Skeletal muscle cell (primary cell): ENCODE data around the gene MPP2.
A peak's percentile ranks its signal among the peaks of the same experiment; 100 is the strongest.

Experiments used
- DNase-seq: peaks from one replicate; pipeline ENCODE4 v3.0.0-alpha.2; 2010; ENCODE audit warnings: low read depth
- H3K4me3 ChIP-seq: 2 replicates; pipeline ENCODE4 v1.5.1; 2011; ENCODE audit warnings: low read depth, mild to moderate bottlenecking, control low read depth, low read length, moderate library complexity

Gene MPP2

DNA sequence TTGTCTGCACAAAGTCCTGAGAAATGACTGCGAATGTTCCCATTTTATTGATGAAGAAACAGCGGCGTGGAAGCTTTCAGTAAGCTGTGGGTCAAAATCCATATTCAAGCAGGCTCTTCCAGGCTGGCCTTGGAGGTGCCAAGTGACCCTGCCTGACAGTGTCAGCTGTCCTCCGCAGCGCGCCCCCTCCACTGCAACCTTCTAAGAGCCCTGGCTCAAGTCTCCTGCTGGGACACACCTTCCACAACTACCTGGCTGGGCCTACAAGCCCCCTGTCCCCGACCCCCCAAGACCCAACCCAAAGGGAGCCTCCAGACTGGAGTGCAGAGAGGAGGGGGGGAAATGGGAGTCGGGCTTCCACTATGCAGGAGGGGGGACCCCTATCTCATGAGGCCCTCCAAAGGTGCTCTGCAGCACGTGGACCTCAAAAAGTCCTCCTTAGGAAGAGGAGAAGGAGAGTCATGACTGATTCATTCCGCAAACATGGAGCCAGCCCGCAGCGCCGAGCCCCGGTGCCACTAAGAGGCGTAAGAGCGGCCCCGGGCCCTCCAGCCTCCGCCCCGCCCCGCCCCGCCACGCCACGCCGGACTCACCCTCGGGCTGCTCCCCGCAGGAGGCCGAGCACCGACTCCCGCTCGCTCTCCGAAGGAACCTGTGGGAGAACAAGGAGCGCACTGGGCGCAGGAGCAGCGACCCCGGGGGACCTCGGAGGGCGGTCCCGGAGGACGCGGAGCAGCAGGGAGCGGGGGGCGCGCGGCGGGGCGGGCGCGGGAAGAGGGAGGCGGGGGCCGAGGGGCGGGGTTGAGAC is 75.0 kb downstream of the MPP2 start:
- peak overlapping the region; percentile 63 for H3K4me3 ChIP-seq
- DNase-seq, result peak; percentile 12

DNA sequence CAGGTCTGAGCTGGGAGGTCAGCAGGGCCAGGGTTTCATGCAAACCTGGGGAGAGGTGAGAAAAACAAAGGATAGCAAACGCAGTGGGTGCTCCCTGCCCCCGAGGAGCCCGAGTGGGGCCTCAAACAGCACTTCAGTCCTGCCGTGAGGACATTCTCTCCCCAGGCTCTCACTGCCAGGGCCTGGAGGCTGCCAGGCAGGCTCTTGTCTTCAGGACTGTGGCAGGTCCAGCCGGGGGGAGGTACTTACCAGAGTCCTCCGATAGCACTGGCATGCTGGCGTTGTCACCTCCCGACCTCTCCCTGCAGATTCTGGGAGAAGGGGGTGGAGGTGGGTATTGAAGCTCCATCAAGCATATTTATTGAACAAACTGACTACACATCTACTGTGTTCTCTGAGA is 75.7 kb downstream of the MPP2 start:
- no peak overlapping the region for H3K4me3 ChIP-seq
- DNase-seq, result no peak

DNA sequence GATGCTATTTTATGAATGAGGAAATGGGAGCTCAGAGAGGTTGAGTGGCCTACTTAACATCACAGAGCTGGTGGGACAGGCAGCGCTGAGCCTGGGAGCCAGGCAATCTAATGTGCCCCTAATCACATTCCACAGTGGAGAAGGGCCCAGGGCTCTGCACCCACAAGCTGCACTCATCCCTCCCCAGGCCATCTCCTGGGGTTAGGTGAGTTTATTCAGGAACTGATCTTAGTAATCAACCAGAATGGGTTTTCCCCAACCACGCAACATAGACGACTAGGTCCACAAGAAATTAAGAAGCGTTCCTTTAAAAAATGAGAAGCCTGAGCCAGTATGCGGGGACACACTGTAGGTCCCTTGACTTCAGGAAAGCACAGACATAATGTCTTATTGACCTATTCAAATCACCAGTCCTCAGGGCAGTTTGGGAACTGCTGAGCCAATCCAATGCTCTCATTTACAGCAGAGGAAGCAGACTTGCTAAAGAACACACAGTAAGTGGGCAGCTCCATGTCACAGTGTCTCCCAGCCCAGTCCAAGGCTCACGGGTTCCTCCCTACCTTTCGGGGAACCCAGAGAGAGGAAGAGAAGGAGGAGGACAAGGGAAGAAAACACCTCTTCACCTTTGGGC is 76.7 kb downstream of the MPP2 start:
- DNase-seq, result no peak
- no peak overlapping the region for H3K4me3 ChIP-seq

DNA sequence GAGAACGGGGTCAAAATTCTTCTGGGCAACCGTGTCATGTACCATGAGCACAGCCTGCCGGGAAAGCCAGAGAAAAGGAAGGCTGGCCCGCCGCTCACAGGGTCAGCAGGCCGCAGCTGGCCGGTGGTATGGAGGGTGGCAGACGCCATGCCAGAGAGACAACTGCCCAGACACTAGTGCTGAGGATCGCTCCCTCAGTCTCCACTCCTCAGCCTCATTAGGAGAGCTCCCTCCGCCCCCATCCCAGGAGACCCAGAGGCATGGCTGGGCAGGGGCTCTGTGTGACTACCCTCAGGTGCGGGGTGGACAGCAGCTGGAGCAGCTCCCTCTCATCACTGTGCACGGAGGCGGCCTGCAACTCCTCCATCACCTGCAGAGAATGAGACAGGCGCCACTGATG is 77.6 kb downstream of the MPP2 start:
- no peak for DNase-seq
- H3K4me3 ChIP-seq, result no peak overlapping the region

DNA sequence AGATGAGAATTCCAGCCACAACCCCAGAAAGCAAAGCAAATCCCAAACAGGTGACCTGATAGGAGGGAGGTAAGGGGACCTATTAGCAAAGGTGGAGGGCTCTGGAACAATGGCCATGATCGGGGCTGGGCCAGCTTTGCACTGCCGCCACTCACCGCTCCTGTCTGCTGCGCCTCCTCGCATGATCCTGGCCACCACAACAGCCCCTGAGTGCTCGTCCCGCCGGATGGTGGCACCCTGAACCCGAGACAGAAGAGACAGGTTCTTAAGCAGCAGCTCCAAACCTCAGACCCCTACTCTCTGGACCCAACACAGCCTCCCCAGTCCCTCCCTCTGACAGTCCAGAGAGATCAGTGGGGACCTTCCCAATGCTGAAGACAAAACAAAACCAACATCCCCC is 79.7 kb downstream of the MPP2 start:
- DNase-seq, result no peak

DNA sequence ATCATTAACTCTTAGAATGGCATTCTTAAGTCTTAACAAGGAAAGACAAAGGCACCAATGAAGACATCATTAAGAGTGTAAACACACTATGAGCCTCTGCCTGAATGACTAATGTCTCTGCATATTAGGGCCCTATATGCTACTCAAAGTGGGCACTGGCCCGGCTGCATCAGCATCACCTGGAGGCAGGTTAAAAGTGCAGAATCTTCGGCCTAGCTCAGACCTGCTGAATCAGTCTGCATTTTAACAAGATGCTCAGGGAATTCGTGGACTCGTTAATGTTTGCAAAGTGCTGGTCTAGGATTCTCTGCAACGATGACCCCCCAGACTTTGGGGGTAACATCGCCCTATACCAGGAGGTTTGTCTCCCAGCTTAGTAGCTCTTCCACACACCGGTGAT is 81.1 kb downstream of the MPP2 start:
- H3K4me3 ChIP-seq, result no peak overlapping the region
- DNase-seq, result no peak

More for the DNA sequence above, 79.7 kb downstream of the MPP2 start:
- no peak overlapping the region for H3K4me3 ChIP-seq

DNA sequence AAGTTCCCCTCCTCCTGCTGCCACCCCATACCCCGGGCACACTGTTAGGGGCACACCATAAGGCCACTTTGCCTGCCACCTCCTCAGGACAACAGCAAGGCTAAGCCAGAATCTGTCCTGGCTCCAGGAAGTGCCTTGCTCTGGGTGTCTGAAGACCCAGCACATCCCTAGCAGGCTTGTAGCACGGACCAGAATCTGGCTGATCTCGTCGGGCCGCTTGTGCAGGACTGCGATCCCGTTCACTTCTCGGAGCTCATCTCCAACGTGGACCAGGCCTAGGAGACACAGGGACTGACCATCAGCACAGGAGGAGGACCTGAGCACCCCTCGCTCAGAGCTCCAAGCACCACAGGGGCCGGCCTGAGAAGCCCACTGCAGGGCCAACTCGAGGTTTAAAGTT is 81.8 kb downstream of the MPP2 start:
- no peak for DNase-seq
- H3K4me3 ChIP-seq, result no peak overlapping the region
